Measurements from ENCODE around the gene KCNJ6.
"Not testable (repeated sequence)": the region's sequence is repeated elsewhere in the genome, so short reads cannot be mapped to it uniquely, and the experiment has no call there.

The KCNJ6 gene, protein sequence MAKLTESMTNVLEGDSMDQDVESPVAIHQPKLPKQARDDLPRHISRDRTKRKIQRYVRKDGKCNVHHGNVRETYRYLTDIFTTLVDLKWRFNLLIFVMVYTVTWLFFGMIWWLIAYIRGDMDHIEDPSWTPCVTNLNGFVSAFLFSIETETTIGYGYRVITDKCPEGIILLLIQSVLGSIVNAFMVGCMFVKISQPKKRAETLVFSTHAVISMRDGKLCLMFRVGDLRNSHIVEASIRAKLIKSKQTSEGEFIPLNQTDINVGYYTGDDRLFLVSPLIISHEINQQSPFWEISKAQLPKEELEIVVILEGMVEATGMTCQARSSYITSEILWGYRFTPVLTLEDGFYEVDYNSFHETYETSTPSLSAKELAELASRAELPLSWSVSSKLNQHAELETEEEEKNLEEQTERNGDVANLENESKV

DNA sequence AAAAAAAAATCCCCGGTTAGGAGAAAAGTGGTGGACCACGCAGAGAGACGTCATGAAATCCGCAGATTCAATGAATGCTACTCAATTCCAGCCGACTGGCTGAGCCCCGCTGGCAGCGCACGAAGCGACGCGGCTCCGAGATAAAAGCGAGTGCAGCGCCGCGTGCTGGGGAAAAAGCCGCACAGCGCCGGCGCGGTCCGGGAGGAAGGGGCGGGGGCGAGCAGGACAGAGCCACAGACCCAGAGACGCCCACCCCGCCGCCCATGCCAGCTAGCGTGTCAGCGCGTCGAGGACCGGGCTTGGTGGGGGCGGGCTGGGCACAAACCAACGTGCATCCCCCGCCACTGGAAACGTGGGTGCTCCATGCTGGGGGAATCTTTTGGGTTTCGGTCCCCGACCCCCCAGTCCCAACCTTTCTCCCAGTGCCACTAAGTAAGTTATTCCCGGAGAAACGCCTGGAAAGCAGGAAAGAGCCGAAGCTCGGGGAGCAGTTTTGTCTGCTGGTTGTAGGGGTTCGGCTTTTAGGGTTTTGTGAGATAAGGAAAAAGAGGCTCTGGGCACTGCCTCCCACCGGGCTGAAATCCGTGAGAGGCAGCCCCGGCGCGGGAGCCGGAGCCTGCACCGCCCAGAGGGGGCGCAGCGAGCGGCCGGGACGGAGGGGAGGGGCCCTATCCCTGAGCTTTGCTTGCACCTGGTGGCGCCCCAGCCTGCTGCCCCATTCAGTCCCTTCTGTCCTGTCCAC is at the start of gene KCNJ6:
KCNJ6 (minus strand) TSS at position 148 of the 742 bp plus-strand sequence. CDS start 75,775 bp downstream, outside the sequence.
- no peak for DNase-seq

DNA sequence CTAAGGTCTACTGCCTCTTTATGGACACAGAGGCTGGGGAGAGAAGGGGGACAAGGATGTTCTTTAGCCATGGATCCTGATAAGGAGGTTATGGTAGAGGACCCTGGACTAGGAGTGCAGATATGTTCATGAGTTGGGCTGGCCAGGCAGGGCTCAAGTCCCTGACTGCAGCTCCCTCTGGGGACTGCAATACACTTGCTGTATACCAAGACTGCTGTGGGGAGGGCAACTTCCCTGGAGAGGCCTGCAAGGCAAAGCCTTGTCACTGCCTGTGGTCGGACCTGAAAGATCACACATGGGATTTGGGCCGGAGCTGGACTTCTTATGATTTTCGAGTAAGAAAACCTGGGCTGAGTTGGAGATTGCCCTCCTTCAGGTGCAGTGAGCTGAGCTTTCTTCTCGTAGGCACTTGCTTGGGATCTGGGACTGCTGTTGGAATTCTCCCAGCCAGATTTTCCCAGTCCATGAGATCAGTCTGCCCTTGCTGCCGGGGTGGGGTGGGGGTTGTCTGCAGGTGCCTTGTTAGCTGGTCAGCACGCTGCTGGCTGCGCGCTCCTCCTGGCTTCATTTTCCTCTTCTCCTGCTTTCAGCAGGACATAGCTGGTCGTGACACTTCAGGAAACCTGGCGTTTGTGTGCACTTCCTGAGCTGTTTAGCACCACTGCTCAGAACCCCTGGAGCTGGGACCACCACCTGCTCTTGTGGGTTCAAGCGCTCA is 49.0 kb upstream of the KCNJ6 start:
- DNase-seq: no peak

DNA sequence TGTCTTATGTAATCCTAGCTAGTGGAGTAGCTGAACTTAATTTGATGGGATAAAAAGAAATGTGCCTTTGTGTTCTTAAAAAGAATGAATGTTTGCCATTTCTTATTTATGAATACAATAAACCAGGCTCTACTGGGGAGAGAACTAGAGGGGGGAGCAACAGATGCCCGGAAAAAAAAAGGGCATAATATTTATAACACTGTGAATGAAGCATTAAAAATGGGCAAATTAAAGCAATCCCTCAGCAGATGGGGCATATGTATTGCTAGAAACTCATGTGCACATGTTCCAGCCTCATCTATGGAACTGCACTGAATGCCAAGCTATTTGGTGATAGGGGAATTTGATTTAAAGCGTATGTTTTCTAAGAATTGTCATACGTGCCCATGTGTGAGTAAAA is 42.3 kb upstream of the KCNJ6 start:
- no peak for DNase-seq

DNA sequence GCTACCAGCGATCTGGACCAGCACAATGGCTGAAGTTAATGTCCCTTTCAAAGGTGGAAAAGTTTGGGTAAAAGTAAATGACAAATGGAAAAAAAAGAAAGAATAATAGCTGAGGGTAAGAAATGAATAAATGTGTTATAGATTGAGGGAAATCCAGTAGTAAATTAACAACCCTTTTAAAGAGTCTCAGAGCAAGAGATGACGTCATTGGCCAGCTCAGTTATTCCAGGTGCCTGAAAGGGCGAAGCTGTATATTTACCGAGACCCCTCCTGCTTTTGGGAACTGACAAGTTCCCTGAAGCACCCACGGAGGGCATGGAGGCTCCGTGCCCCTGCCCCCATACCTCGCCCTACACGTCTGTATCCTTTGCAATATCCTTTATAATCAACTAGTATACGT is 40.5 kb upstream of the KCNJ6 start:
- DNase-seq: no peak

DNA sequence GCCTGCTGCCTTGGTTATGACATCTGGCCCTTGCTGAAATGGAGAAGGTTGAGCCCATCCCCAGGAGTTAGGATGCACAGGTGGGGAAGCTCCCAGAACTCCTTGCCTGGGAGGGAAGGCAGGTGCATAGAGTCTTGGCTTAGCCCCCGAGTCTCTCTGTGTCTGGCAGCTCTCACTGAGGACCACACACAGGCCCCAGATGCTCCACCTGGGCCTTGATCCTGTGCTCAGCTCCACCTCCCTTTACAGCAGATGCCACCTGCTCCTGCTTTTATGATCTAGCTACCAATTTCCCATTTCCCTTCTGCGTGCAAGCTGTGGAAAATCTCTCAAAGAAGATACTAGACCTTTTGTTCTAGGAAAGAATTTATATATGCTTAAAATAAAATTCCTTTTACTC is 28.8 kb upstream of the KCNJ6 start:
- DNase-seq: no peak

DNA sequence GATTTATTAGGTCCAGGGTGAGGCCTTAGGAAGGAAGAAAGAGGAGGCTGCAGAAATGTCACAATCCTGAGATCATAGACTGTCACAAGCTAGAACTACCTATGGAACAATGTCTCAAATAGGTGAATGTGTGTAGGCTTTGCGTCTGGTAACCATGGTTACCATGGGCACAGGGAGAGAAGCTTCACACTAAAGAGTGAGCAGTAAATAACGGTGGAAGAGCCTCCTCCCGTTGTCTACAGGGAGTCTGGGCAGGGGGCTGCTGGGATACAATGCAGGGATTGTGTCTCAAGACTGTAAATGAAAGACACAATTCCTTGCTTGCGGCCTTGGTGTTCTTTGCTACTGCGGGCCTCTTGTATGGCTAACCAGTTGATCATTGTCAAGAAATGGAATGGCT is 28.2 kb upstream of the KCNJ6 start:
- no peak for DNase-seq

DNA sequence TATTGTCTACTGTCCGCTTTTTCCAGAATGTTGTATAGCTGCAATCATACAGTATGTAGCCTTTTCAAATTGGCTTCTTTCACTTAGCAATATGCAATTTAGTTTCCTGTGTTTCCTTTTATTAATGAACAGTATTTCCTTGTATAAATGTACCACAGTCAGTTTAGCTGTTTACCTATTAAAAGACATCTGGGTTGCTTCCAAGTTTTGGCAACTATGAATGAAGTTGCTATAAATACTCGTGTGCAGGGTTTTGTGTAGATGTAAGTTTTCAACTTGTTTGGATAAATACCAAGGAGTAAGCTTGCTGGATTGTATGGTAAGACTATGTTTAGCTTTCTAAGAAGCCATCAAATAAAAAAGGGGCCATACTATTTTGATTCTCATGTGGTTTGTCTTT is 24.4 kb upstream of the KCNJ6 start:
- DNase-seq: no peak

DNA sequence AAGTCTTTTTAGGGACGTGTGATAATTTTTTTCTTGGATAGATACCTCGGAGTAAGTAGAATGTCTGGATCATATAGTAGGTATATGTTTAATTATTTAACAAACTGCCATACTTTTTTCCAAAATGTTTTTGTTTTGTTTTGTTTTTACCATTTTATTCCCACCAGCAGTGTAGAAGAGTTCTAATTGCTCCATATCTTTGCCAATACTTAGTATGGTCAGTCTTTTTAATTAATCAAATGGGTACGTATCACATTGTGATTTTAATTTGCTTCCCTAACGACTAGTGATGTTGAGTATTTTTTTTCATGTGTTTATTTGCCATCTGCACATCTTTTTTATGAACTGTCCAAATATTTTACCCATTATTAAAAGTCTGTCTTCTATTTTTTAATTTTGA is 23.6 kb upstream of the KCNJ6 start:
- no peak for DNase-seq

DNA sequence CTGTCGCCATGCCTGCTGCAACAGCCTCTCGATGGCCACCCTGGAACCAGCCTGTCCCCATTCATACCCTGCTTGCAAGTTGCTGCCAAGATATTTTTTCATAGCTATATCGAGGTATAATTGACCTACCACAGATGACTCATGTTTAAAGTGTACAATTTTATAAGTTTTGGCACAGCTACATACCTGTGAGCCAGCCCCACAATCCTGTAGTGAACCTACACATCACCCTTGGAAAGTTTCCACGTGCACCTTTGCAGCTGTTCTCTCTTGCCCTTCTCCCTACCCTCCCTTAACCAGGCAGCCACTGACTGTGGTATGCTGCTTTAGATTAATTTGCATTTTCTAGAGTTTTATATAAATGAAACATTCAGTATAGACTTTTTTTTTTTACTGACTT is 23.0 kb upstream of the KCNJ6 start:
- DNase-seq: no peak

DNA sequence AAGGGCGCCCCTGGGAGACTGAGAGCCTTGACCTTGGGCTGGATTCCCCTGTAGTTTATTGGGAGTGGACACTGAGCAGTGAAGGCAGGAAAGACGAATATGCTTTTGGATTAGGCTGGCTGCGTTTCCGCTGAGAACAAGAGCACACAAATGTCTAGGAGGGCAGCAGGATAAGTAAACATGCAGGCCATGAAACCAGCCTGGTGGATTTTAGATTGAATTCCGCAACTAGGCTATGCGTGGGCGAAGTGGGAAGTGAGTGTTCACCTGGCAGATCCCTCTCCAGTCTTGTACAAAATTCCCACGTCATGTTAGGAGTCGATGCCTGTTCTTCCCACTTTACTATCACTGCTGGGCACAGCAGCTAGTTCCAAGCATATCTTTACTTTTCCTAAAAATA is 21.4 kb upstream of the KCNJ6 start:
- no peak for DNase-seq

DNA sequence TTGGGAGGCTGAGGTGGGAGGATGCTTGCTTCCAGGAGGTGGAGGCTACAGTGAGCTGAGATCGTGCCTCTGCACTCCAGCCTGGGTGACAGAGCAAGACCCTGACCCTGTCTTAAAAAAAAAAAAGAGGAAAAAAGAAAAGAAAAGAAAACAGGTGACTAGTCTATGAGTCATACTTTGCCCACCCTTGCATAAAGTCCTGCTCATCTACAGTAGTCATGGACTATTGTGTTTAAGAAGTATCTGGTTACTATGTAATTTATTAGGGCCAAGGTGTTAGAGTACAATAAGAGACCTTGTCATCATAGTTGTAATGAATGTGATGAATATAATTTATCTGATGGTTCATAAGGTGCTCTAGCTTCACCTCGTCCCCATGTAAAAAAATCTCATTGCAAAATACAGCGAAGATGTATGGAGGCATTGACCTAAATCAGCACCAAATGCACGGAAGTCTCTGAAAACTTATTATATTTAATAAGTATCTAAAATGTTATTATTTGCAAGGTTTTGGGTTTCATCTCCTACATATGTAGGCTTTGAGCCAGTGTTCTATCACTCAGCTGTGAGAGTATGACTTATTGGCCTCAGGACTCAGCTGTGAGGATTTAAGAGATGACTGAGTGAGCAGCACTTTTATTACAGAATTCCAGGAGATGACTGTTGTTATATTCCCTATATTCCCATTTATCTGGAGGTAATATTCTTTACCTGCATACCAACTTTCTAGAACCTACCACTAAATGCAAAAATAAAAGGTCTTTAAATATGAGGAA is 19.9 kb upstream of the KCNJ6 start:
- DNase-seq: no peak

DNA sequence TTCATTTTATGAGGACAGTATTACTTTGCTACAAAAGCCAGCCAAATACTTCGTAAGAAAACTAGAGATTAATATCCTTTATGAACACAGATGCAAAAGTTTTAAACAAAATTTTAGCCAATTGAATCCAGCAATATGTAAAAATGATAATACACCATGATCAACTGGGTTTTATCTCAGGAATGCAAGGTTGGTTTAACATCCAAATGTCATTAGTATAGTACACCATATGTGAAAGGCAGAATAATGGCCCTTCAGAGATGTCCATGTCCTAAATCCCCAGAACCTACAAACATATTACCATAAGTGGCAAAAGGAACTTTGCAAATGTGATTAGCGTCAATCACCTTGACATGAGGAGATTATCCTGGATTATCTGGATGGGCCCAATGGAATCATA is 16.7 kb upstream of the KCNJ6 start:
- no peak for DNase-seq

DNA sequence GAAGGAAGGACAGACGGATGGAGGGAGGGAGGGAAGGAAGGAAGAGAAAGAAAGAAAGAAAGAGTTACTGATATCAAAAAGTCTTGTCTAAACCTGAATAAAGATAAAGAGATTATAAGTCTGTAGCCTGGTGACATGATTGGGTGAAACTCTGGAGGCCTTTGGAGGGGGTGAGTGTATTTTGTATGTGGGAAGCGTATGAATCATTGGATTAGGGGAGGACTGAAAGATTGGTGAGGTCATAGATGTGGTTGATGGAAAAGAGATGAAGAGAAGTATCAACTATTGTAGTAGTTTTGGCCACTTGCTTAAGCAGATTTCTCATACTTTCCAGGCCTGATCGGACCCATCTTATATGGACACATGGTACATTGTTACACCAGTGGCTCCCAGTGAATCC is 11.5 kb upstream of the KCNJ6 start:
- no peak for DNase-seq

DNA sequence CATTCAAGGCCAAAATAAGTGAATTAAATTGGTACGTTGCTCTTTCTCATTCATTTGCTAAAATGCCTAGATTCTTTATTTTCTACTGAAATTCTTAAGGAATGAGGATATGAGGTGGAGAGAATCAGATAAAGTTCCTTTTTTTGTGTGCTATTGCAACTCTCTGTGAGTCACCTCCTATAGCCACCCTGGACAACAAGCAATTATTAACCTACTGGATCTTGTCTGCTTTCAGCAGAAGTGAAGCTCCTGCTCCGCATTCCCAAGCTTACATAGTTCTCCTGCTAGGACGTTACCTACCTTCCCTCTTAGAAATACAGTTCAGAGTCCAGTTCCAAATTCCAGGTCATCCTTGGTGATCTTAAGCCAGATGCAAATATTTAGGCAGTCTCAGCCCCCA is 4.8 kb upstream of the KCNJ6 start:
- DNase-seq: no peak

DNA sequence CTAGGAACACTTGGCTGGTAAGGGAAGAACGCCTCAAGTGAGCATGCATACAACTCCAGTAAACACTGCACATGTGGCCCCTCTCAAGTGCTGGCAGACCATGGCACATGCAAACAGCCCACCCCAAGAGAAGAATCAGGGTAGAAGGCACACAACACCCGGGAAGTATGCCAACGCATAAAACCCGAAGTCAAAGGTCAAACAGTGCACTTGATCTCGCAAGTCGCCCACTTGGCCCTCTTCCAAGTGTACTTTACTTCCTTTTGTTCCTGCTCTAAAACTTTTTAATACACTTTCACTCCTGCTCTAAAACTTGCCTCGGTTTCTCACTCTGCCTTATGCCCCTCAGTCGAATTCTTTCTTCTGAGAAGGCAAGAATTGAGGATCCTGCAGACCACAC is 4.0 kb upstream of the KCNJ6 start:
- DNase-seq: not testable (repeated sequence)

DNA sequence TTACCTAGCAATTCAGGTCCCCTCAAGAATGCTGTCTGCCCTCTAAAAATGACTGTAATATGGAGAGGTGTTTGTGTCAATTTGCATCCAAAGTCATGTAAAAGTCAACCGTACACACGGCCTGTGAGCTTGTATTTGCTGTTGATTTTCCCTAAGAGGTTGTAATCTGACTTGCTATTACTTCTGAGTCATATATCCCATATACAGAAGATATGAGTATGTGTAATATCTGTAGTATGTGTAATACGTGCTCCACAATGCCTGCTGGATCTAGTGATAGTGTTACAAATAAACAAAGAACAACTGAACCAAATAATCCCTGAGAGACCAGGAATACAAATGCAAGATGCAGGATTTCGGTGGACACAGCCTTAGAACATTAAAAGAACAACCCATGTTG is 1.4 kb upstream of the KCNJ6 start:
- DNase-seq: no peak

DNA sequence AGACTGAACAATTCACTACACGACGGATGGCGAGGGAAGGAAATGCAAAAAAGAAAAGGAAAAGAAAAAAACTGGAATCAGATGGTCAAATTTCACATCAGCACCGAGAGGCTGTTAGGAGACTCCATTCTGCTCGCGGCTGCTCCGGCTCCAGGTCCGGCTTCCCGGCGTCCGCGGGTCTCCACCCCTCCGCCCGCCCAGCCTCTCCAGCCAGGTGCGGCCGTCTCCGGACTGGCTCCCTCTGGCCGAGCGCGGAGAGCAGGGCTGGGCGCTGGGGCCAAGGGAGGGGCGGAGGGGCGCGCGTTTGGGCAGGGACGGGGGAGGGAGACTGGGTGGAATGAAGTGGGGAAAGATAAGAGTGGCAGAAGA is 332 bp downstream of the KCNJ6 start:
- no peak for DNase-seq

DNA sequence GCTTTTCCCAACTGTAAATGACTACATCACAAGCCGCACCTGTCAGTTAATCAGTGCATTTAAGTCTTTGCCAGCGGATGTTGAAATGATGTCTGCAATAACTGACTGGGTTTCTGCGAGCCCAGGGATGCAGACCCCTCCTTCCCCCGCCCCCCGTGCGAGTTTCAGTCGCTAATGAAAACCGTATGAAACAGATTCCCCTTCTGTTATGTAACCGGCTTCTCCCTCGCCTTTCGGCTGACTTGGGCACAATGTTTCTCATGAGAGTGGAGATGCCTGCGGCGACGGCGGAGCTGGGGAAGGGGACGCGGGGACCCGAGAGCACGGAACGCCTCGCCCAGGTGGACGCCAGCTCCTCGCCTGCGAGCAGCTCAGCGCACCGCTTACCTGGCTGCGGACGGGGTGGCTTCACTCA is 753 bp downstream of the KCNJ6 start:
- DNase-seq: no peak

DNA sequence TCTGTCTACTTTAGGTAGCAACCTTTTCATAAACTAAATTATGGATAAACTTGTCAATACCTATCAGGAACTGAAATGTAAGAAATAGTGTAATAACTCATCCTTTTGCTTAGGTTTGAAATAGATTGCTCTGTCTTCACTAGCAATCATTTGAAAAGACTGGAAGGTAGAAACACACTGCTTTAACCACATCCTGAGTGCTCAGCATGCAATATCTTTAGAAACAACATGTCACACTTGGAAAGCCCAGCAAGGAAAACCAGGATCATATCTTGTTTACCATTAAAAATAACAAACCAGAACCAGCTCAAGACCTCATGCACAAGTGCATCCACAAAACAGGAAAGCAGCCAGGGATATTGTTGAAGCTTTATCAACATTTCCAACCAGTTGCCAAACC is 3.6 kb downstream of the KCNJ6 start:
- no peak for DNase-seq

DNA sequence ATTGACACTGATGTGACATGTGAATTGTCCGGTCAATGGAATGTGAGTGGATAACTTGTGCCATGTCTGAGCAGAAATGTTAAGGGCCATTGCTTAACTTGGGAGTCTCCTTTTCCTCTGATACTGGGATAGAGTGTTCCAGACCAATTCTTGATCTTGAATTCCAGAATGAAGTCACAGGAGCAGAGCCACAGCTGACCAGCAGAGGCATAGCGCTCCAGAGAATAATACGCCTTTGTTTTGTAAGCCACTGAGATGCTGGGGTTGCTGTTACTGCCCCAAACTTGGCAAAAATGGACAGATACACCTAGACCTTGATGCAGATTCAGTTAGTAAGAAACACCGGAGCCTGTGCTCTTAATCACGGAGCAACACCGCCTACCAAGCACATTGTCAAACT is 6.3 kb downstream of the KCNJ6 start:
- DNase-seq: no peak

DNA sequence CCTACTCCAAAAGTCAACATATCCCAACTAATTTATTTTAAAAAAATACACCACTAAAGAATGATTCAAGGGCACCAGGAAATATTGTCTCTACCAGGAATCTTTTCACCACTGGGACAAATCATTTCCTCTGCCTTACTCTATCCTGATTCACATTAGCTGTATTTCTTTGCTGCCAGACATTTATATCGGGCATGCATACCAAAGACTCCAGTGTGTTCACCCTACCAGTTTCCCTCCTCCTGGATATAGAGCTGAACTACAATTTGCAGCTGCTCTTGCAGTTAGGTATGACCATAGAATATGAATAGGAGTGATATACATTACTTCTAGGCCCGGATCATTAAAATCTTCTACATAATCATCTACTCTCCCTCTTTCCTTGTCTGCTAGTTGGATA is 7.6 kb downstream of the KCNJ6 start:
- DNase-seq: no peak

DNA sequence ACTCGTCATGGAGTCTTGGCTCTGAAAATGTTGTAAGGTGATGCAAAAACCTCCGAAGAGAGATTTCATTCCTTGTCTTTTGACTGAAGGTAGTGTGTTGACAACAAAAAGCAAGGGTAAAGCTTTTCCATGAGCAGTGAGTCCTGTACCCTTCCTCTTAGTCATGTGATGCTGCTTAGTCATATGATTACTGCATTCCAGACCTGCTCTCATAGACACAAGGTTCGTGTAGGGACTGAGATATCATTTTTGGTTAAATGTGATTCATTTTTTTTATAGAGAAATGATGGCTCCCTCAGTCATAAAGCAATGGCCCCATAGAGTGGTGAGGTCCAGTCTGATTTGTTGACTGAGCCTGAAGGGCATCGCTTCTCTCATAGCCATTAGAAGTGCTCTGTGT is 9.2 kb downstream of the KCNJ6 start:
- DNase-seq: no peak

DNA sequence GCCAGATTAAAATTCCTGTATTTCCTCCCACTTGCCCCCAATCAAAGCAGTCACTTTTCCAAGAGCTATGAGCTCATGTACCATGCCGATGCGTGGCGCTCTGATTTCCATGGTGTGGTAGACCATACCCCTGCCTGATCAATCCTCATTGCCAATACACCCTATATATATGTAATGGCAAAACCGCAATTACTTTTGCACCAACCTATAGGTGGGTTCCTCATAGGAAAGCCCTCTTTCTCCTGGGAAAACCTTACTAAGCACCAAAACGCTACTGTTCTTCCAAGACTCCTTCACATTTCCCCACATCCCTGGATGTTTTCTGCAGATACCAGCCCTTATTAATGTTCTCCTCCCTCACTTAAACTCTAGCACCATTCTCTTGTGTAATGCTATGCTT is 11.0 kb downstream of the KCNJ6 start:
- DNase-seq: no peak
